Measurements from ENCODE around the gene PPP1R14C.

GRCh38 chr6:150271172-150271500, 128.3 kb downstream of the PPP1R14C start:
- no peak for TF ChIP-seq ZNF70 (CRISPR knock-in tag; IDR thresholded peaks at IDR 0.05)
- TF ChIP-seq ZFP30 (CRISPR knock-in tag; IDR thresholded peaks at IDR 0.05): no peak
- TF ChIP-seq PATZ1 (CRISPR knock-in tag; IDR thresholded peaks at IDR 0.05; ENCODE audit: borderline replicate concordance): no peak
- no peak for TF ChIP-seq TOX (CRISPR knock-in tag; IDR thresholded peaks at IDR 0.05; ENCODE audit: borderline replicate concordance)
- no peak for TF ChIP-seq OSR1 (CRISPR knock-in tag; IDR thresholded peaks at IDR 0.05)
- no peak for TF ChIP-seq ISL1 (CRISPR knock-in tag; IDR thresholded peaks at IDR 0.05)
- no peak for TF ChIP-seq POU6F1 (CRISPR knock-in tag; IDR thresholded peaks at IDR 0.05; ENCODE audit: borderline replicate concordance, low read depth)
- no peak for TF ChIP-seq CREB5 (CRISPR knock-in tag; IDR thresholded peaks at IDR 0.05; ENCODE audit: low read depth)
- TF ChIP-seq ZC3H10 (CRISPR knock-in tag; IDR thresholded peaks at IDR 0.05): no peak
- TF ChIP-seq ESRRG (CRISPR knock-in tag; IDR thresholded peaks at IDR 0.05): no peak
- no peak for TF ChIP-seq PPARA (CRISPR knock-in tag; IDR thresholded peaks at IDR 0.05; ENCODE audit: borderline replicate concordance)
- no peak for TF ChIP-seq ZFP3 (CRISPR knock-in tag; IDR thresholded peaks at IDR 0.05)
